Astrocyte (in vitro differentiated cells and primary cell): ENCODE measurements around the gene GPATCH8.

Source experiments
- CTCF ChIP-seq: IDR thresholded peaks from 2 replicates; pipeline ENCODE4 v1.5.1; 2011; ENCODE audit warnings: low read depth, mild to moderate bottlenecking, inconsistent platforms, low read length, moderate library complexity; ENCODE audit not compliant: insufficient read depth
- EZH2 ChIP-seq: IDR thresholded peaks from 2 replicates; pipeline ENCODE4 v1.6.1; 2012; ENCODE audit warnings: mild to moderate bottlenecking, low read length, inconsistent platforms; ENCODE audit not compliant: insufficient read depth

- TF ChIP-seq CTCF (no peak), EZH2 (no peak)
Observed at GRCh38 chr17:44546671-44547606, 43.7 kb upstream of the GPATCH8 start.
